ENCODE measurements around the gene NME3. TPM values are rescaled to one million over a fixed set of nuclear protein-coding genes. Genes with fewer than 3 reads are reported as not detected.

Gene NME3
- total and polyA plus RNA-seq, 8 donors = 19.9 to 62.9 (median 35.9) TPM

DNA sequence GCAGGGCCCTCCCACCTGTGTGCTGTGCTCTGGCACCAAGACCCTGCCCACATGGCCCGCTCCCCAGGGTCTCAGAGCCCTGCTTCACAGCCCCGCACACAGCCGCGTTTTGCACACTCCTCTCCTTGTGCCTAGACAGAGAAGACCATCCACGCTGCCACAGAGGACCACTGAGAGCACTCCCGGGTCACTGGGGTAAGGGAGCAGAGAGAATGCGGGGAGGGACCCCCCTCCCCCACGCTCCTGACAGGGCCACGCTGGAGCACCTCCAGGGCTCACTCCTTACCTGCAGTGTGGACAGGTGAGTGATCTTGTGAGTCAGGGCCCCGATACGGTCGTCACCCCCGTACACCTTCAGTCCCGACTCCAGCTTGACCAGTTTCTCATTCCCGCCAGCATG lies 48.3 kb upstream of the NME3 start:
- H3K4me3 ChIP-seq = no peak overlapping the region
- no peaks in the 10 kb centered on the region for H3K9me3 ChIP-seq
- H3K27me3 ChIP-seq = no peaks in the 10 kb centered on the region
- intact Hi-C loops (cut with DNase I) = no loop called here
- TF ChIP-seq CTCF (IDR thresholded peaks at IDR 0.05) = no peak
- no peak for ATAC-seq
- H3K4me1 ChIP-seq = peaks cover 0 to 4% of the 10 kb centered on the region in 2 donors
- no peak overlapping the region for H3K27ac ChIP-seq
- no peak for DNase-seq
- H3K36me3 ChIP-seq = peaks cover 0 to 79% of the 10 kb centered on the region in 2 donors

- no peak for TF ChIP-seq CTCF (IDR thresholded peaks at IDR 0.05)
- Histone ChIP-seq H3K9me3 (no peaks in the 10 kb centered on the region), H3K4me3 (no peak overlapping the region), H3K27me3 (no peaks in the 10 kb centered on the region), H3K4me1 (no peaks in the 10 kb centered on the region), H3K36me3 (peaks cover 0 to 83% of the 10 kb centered on the region in 2 donors), H3K27ac (no peak overlapping the region)
- DNase-seq (no peak), ATAC-seq (no peak)
- intact Hi-C loops (cut with DNase I) = no loop called here
Observed at GRCh38 chr16:1818873-1819525, 47.7 kb upstream of the NME3 start.

GRCh38 chr16:1818204-1818872 lies 47.0 kb upstream of the NME3 start:
- no peaks in the 10 kb centered on the region for H3K27me3 ChIP-seq
- no peaks in the 10 kb centered on the region for H3K9me3 ChIP-seq
- ATAC-seq = no peak
- TF ChIP-seq CTCF (IDR thresholded peaks at IDR 0.05) = no peak
- no peaks in the 10 kb centered on the region for H3K4me1 ChIP-seq
- H3K4me3 ChIP-seq = no peak overlapping the region
- no peak for DNase-seq
- H3K36me3 ChIP-seq = peaks cover 0 to 89% of the 10 kb centered on the region in 2 donors
- no peak overlapping the region for H3K27ac ChIP-seq
- intact Hi-C loops (cut with DNase I) = no loop called here

DNA sequence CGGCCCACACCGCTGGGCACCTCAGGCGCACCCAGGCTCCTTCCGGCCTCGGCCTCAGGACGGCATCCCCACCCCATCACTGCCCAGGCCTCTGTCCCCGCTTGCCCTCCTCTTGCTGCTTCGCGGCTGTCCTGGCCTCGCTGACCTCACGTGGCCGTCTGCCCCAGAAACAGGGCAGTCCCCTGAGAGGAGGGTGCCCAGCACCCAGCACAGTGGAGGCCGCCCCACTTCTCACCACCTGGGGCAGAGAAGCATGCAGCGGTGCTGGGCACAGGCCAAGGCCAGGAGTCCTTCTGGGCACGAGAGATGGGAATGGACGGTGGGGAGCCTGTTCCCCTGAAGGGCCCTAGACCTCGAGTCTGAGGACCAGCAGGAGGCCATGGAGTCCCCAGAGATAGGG lies 46.4 kb upstream of the NME3 start:
- intact Hi-C loops (cut with DNase I) = no loop called here
- ATAC-seq (no peak), DNase-seq (no peak)
- Histone ChIP-seq H3K9me3 (no peaks in the 10 kb centered on the region), H3K36me3 (peaks cover 0 to 92% of the 10 kb centered on the region in 2 donors), H3K4me1 (peaks cover 0 to 4% of the 10 kb centered on the region in 2 donors), H3K4me3 (no peak overlapping the region), H3K27ac (no peak overlapping the region), H3K27me3 (no peaks in the 10 kb centered on the region)
- no peak for TF ChIP-seq CTCF (IDR thresholded peaks at IDR 0.05)

DNA sequence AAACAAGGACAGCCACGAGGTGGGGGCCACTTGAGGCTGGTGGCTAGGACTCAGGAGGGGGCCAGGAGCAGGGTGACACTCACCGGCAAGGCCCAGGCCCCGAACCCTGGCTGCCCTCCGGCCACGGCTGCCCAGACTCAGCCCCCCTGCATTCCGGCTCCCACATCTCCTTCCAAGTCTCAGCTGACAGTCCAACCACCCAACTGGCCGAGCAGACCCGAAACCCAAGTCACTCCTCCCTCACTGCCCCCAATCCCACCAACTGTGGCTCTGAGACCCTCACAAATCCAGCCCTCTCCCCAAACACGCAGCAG lies 45.9 kb upstream of the NME3 start:
- H3K4me1 ChIP-seq = peaks cover 0 to 7% of the 10 kb centered on the region in 2 donors
- ATAC-seq = no peak
- H3K36me3 ChIP-seq = peaks cover 0 to 87% of the 10 kb centered on the region in 2 donors
- intact Hi-C loops (cut with DNase I) = no loop called here
- H3K27ac ChIP-seq = no peak overlapping the region
- no peak for DNase-seq
- no peaks in the 10 kb centered on the region for H3K27me3 ChIP-seq
- TF ChIP-seq CTCF (IDR thresholded peaks at IDR 0.05) = no peak
- H3K4me3 ChIP-seq = no peak overlapping the region
- no peaks in the 10 kb centered on the region for H3K9me3 ChIP-seq

Measured in left lung (tissue), 10 donors.